Epithelial cell of proximal tubule (primary cell): ENCODE measurements around the gene PDZRN4. TPM values are rescaled to one million over a fixed set of nuclear protein-coding genes. Genes with fewer than 3 reads are reported as not detected.
"Not testable (repeated sequence)": the region's sequence is repeated elsewhere in the genome, so short reads cannot be mapped to it uniquely, and the experiment has no call there.

Experiments
- DNase-seq: peaks from one replicate; pipeline ENCODE4 v3.0.0-alpha.2; 2011; ENCODE audit warnings: low read depth
- H3K4me3 ChIP-seq: 2 replicates; pipeline ENCODE4 v1.5.1; 2011; ENCODE audit warnings: low read depth, mild to moderate bottlenecking, low read length
- CTCF ChIP-seq: conservative IDR thresholded peaks from 2 replicates; pipeline ENCODE4 v1.5.1; 2012; ENCODE audit warnings: low read depth, mild to moderate bottlenecking, low read length
- total RNA-seq: library from RNA; depleted of rRNA; stranded (reverse); fragments of >200 nt; gene quantifications from 2 replicates; pipeline ENCODE4 v1.2.3, GENCODE V29; 2015

Gene PDZRN4
- total RNA-seq, 1 donor from 2014 or later, result not detected

DNA sequence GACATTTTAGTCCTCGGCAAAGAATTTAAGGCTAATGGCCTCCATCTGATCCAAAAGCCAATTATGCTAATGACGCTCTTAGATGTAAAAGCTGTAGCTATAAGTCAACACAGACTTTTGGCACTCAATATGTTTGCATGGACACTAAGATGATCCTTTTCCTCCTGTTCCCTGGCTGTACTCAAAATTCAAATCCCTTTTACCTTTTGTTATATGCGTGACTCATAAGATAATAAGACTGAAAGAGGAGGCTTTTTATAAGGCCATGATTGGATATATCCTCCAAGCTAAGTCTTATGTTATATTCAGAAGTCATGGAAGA lies 89.8 kb downstream of the PDZRN4 start:
- no peak overlapping the region for H3K4me3 ChIP-seq
- DNase-seq, result no peak
- no peak for TF ChIP-seq CTCF

DNA sequence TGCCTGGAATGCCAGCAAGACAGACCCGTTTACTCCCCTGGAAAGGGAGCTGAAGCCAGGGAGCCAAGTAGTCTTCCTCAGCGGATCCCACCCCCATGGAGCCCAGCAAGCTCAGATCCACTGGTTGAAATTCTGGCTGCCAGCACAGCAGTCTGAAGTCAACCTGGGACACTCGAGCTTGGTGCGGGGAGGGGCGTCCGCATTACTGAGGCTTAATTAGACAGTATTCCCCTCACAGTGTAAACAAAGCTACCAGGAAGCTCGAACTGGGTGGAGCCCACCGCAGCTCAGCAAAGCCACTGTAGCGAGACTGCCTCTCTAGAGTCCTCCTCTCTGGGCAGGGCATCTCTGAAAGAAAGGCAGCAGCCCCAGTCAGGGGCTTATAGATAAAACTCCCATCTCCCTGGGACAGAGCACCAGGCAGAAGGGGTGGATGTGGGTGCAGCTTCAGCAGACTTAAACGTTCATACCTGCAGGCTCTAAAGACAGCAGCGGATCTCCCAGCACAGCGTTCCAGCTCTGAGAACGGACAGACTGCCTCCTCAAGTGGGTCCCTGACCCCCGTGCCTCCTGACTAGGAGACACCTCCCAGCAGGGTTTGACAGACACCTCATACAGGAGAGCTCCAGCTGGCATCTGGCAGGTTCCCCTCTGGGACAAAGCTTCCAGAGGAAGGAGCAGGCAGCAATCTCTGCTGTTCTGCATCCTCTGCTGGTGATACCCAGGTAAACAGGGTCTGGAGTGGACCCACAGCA lies 92.4 kb downstream of the PDZRN4 start:
- H3K4me3 ChIP-seq, DNase-seq: not testable (repeated sequence)

GRCh38 chr12:41285470-41285869 lies 97.3 kb downstream of the PDZRN4 start:
- H3K4me3 ChIP-seq, result not testable (repeated sequence)

DNA sequence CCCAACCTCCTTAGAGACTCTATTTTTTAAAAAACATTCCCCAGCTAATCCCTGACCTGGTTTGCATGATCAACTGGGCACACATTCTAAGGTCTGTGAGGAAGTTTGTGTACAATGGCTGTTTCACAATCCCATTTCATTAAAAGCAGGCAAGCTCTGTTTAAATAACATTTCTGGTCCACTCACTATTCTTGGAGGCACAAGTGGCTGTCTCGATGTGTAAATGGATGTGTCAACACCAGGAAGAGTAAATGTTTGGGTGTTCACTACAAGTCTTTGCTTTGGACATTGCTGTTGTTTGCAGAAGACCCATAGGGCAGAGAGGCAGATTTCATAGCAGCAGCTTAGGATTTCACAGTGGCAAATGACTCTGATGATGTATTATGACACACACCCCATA lies 98.3 kb downstream of the PDZRN4 start:
- H3K4me3 ChIP-seq, result no peak overlapping the region
- TF ChIP-seq CTCF, result no peak
- DNase-seq, result no peak

More at GRCh38 chr12:41285470-41285869, 97.3 kb downstream of the PDZRN4 start:
- not testable (repeated sequence) for DNase-seq

DNA sequence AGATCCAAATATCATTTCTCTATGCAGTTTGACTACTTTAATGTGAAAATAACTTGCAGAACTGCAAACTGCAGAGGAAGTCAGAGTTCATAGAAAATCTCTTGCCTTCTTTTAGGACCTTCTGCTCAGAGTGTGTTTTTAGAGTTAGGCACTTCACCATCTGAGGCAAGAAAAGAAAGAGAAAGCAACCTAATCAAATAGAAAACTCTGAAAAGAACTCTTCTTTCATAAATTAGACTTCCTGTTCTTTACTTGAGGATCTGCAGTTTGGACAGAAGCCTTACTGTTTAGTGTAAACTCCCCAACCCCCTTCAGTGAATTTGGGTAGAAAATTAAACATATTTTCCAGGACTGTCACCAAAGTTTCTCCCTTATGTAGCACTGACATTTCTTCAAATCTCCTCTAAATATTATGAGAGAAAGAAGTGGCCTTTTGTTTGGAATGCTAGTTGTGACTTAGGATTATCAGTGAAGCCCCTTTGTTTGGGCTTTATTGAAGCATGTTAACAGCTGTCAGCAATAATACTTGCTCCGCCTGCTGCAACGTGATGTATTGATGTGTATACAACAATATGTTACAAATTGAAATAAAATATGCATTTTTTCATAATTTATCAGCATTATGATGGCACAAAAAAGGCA lies 99.5 kb downstream of the PDZRN4 start:
- TF ChIP-seq CTCF, result no peak
- DNase-seq, result no peak
- H3K4me3 ChIP-seq, result no peak overlapping the region

GRCh38 chr12:41288142-41288811 lies 100.2 kb downstream of the PDZRN4 start:
- H3K4me3 ChIP-seq, result no peak overlapping the region
- no peak for DNase-seq
- TF ChIP-seq CTCF, result no peak

DNA sequence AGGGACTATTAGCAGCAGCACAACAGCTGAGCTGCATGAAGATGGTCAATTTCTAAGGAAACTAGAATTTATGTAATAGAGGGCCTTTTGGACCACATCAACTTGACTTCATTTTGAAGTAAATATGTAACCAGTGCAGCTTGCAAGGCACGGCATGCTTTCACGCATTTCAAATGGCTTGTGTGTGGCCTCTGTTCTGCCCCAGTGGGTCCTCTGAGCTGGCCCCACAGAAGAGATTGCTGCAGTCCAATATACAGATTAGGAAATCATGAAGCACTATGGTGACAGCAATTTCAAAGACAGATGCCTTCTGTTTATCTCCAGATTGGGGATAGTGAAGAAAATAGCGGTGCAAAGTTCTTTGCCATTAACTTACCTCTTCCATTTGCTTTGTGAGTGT lies 101.4 kb downstream of the PDZRN4 start:
- H3K4me3 ChIP-seq, result no peak overlapping the region
- DNase-seq, result no peak
- no peak for TF ChIP-seq CTCF

- H3K4me3 ChIP-seq, result no peak overlapping the region
- no peak for DNase-seq
- TF ChIP-seq CTCF, result no peak
Measured at GRCh38 chr12:41293011-41293410, 104.9 kb downstream of the PDZRN4 start.
